ENCODE results near the gene KIF1B.

Gene KIF1B

DNA sequence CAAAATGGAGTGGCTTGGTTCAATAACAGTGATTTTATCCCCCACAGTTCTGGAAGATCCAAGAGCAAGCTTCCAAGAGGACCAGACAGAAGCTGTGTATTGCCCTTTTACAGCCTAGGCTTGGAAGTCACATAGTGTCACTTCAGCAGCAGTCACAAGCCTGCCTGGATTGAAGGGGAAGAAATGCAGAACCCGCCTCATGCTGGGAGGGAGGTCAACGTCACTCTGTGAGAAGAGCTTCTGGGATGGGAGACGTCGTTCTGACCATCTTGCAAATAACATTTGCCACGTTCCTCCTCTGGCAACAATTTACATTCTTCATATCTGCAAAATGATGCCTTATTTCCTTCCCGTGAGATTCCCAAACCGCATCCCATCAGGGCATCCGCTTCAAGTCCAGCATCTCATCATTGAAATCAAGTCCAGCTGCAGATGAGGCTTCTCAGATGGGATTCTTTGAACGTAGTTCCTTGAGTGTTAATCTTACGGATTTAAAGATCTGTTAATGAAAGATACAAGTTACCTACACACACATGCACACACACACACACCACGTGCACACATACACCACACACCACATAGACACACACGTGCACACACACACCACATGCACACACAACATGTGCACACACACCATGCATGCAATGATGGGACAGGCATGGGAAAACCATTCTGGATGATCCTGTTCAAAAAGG, 23.9 kb upstream of the KIF1B start:
- TF ChIP-seq, protein P1, sequence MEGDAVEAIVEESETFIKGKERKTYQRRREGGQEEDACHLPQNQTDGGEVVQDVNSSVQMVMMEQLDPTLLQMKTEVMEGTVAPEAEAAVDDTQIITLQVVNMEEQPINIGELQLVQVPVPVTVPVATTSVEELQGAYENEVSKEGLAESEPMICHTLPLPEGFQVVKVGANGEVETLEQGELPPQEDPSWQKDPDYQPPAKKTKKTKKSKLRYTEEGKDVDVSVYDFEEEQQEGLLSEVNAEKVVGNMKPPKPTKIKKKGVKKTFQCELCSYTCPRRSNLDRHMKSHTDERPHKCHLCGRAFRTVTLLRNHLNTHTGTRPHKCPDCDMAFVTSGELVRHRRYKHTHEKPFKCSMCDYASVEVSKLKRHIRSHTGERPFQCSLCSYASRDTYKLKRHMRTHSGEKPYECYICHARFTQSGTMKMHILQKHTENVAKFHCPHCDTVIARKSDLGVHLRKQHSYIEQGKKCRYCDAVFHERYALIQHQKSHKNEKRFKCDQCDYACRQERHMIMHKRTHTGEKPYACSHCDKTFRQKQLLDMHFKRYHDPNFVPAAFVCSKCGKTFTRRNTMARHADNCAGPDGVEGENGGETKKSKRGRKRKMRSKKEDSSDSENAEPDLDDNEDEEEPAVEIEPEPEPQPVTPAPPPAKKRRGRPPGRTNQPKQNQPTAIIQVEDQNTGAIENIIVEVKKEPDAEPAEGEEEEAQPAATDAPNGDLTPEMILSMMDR (conservative IDR thresholded peaks at IDR 0.05), result no peak
- no peak overlapping the region for H3K27ac ChIP-seq

DNA sequence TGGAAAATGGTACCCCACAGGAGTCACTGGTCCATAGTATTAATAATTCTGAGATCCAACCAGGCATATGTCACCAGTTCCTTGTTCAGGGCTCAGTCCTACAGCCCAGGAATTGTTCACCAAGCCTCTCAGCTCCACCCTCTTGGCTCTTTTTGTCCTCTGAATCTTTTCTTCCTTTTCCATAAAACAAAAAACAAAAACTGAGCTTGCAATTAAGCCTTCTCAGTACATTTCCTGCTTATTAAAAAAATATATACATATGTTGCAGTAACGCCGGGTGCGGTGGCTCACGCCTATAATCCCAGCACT, 23.4 kb upstream of the KIF1B start:
- H3K27ac ChIP-seq, result no peak overlapping the region
- TF ChIP-seq, protein P1 (conservative IDR thresholded peaks at IDR 0.05), result no peak

DNA sequence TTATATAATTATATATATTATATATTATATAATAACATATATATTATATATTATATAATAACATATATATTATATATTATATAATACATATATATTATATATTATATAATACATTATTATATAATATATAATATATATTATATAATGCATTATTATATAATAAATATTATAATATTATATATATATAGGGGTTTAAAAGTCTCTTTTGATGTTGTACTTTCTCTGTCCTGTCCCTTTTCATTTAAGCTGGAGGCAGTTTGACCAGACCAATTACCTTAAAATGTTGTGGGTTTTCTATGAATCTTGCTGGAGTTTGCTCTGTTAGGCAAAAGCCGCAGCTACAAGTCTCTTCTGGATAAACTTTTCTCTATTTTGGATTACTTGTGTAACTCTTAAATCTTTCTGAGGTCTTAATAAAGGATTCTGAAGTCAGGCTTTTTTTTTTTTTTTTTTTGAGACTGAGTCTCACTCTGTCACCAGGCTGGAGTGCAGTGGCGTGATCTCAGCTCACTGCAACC, 22.2 kb upstream of the KIF1B start:
- TF ChIP-seq, protein P1 (conservative IDR thresholded peaks at IDR 0.05), result no peak
- H3K27ac ChIP-seq, result no peak overlapping the region

DNA sequence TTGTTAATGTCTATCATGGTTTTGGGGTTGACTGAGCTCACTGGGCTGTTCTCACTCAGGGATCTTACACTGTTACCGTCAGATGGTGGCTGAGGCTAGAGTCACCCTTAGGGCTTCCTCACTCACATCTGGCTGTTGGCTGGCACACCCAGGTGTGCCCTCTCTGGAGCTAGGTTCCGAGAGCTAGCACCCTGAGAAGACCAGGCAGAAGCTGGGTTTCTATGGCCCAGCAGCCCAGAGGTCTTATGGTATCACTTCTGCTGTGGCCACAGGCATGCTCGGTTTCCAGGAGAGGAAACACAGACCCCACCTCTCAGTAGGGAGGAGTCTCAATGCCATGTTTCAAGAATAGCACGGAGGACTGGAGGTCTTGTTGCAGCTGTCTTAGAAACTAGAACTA, 20.7 kb upstream of the KIF1B start:
- no peak overlapping the region for H3K27ac ChIP-seq
- TF ChIP-seq, protein P1 (conservative IDR thresholded peaks at IDR 0.05), result no peak

DNA sequence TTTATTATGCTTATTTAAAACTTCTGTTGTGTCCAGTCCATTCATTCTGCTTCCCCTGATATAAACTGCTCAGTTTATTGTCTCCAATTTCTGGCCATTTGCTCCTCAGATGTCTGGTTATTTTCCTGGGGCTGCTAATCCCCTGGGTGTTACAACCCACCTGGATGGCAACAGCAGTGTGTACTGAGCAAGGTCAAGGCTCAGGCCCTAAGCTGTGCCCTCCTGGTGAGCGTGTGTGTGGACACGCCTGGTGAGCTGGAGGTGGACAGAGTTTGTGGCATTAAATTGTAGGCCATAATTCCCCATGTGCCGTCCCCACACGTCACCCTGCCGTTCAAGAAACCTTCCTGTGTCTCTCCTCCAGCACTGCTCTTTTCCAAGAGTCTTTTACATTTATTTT, 18.1 kb upstream of the KIF1B start:
- H3K27ac ChIP-seq, result no peak overlapping the region
- TF ChIP-seq, protein P1 (conservative IDR thresholded peaks at IDR 0.05), result no peak

GRCh38 chr1:10193288-10193687, 17.1 kb upstream of the KIF1B start:
- no peak overlapping the region for H3K27ac ChIP-seq
- TF ChIP-seq, protein P1 (conservative IDR thresholded peaks at IDR 0.05), result no peak

DNA sequence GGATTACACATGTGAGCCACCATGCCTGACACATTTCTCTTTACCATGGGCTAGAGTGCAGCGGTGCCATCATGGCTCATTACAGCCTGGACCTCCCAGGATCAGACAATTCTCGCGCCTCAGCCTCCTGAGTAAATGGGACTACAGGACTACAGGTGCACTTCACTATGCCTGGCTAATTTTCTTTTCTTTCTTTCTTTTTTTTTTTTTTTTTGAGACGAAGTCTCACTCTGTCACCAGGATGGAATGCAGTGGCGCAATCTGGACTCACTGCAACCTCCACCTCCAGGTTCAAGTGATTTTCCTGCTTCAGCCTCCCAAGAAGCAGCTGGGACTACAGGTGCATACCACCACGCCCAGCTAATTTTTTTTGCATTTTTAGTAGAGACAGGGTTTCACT, 14.8 kb upstream of the KIF1B start:
- H3K27ac ChIP-seq, result no peak overlapping the region
- TF ChIP-seq, protein P1 (conservative IDR thresholded peaks at IDR 0.05), result no peak
